GM19240 (cell line): ENCODE measurements around the gene AGXT.

Source experiments
- DNase-seq: peaks from one replicate; pipeline ENCODE4 v3.0.0; 2011; ENCODE audit warnings: low spot score; ENCODE audit not compliant: insufficient read length

AGXT gene

DNA sequence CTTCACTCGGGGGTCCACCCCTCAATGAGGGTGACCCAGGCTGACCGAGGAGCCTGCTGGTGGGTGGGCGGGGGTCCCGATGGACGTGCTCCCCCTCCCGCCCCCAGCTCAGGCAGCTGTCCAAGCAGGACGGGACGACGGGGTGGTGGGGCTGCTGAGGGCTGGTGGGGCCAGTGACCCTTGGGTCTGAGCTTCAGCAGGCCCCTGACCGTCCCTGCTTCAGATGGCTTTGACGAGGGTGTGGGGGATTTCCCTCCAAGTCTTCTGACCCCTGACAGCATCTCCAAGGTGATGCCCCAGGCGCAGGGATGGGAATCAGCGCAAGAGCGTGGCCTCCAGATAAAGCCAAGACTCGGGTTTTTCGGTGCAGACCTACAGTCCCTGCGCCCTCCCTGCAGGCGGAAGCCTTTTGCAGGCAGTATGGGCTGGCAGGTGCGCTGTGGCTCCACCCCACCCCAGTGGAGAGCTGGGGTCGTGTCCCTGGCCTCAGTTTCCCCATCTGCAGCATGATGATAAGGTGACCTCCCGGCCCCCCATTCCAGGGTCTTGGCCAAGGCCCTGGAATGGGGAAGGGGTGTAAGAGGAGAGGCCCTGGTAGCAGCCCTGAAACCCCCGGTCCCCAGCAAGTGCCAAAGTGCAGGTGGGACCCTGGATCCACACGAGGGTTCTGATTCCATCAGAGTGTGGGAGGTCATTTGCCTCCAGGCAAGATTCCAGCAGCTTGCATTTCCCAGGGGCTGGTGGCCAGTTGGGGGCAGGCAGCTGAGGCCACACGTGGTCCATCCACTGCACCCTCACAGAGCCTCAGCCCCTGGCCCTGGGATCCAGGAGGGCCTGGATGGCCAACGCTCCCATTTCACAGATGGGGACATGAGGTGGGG lies 46.3 kb downstream of the AGXT start:
- DNase-seq, result no peak

DNA sequence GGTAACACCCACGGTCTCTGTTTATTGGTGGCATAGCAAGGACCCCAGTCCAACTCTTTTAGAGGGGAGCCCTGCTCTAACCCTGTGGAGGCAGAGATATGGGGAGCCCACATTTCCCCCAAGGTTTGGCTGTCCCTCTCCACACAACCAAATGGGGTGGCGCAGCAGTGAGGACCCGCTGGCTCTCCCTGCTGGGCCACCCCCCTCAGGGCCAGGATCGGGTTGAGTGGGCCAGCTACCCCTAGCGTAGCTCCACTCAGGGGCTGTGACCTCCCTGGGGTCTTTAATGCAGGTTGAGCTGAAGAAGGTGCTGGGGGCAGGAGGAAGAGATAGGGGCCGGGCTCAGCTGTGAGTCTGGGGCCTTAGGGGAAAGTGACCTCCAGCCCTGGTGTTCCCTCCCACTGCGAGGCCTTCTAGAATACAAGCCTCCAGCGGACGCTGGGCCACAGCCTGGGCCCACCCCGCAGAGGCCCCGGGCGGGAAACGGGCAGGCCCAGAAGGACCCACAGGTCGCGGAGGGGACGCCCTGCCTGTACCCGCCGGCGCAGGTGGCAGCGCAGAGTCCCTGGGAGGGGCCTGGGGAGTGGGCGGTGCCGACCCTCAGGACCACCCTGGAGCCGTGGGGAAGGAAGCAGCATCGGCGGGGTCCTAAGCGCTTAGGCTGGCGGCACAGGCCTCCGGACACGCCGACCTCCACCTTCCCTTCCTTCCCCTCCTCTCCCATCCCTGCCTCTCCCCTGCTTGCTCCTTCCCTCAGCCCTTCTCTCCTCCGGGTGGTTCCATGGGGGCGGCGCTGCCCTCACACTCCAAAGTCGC lies 47.1 kb downstream of the AGXT start:
- no peak for DNase-seq

GRCh38 chr2:240916571-240917008 lies 48.0 kb downstream of the AGXT start:
- no peak for DNase-seq

DNA sequence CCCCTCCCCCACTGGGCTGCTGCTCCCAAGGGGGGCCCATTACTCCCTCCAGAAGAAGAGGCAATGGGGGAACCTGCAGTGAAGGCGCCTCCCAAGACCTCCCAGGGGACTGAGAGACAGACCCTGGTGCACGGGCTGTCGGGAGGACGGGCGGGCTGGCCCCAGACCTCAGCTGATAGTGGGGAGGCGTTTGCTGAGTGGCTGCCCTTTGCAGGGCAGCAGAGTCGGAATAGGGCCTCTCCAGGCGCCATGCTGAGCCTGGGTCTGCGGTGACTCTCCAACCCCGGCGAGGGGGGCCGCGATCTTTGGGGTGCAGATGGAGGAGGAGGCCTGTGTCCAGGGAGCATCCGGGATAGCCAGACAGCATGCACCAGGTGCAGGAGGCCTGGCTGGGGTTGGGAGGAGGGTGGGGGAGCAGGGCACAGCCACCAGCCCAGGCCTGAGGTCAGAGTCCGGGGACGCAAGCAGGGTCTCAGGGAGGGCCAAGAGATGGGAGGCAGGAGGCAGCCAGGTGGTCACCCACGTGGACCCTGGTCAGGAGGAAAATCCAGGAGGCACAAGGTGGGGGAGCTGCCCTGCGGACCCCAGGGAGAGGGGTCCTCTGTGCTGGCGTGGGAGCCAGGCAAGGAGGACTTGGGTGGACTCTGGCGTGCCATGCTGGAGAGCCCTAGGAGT lies 48.5 kb downstream of the AGXT start:
- no peak for DNase-seq

DNA sequence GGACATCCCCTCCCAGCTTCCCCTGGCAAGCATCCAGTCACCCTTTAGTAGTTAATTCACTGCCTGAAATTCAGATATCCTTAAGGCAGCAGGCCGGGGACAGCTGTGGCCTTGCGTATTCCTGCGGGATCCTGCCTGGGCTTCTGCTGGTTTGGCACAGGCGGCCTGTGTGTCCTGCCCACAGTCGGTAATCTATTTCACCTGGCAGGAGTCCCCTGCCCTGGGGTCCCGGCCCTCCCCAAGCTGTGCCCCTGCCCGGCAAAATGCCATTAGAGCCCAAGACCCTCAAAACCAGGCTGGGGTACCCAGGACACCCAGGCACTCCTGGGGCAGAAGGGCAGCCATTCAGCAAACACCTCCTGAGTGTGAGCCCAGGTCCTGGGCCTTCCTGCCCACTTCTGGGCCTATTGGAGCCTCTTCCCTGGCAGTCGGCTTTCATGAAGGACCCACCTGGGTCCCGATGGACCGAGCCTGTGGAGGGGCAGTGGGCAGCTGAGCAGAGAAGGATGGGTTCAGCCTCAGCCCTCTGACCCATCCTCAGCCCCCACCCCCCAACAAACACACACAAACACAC lies 49.1 kb downstream of the AGXT start:
- DNase-seq, result no peak

DNA sequence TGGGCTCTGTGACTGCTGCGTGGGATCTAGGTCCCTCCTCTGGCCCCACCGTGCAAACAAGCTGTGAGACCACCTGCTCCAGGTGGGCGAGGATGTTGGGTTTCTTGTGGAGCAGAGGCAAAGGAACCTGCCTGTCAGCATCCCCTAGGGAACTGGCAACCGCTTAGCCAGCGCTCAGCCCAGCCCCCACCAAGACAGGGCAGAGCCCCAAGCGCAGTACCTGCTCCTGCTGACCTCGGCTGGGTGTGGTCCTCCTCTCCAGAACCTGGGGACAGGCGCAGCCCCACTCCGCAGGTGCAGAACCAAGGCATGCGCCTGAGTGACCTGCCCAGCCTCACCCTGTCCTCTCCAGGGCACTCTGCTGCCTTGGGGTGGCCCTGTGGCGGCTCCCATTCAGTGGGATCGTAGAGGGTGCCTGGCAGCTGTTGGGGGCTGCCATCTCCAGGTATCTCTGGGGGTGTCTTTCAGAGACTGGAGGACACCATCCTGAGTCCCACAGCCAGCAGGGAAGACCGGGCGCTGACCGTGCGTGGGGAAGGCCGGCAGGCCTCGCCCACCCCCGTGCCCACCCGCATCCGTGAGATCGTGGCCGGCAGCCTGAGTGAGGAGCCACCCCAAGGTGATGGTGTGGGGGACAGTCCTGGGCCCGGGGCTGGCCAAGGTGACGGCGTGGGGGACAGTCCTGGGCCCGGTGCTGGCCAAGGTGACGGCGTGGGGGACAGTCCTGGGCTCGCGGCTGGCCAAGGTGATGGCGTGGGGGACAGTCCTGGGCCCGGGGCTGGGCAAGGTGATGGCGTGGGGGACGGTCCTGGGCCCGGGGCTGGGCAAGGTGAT lies 49.9 kb downstream of the AGXT start:
- no peak for DNase-seq

- DNase-seq, result no peak
Measured at GRCh38 chr2:240919161-240919781, 50.6 kb downstream of the AGXT start.

DNA sequence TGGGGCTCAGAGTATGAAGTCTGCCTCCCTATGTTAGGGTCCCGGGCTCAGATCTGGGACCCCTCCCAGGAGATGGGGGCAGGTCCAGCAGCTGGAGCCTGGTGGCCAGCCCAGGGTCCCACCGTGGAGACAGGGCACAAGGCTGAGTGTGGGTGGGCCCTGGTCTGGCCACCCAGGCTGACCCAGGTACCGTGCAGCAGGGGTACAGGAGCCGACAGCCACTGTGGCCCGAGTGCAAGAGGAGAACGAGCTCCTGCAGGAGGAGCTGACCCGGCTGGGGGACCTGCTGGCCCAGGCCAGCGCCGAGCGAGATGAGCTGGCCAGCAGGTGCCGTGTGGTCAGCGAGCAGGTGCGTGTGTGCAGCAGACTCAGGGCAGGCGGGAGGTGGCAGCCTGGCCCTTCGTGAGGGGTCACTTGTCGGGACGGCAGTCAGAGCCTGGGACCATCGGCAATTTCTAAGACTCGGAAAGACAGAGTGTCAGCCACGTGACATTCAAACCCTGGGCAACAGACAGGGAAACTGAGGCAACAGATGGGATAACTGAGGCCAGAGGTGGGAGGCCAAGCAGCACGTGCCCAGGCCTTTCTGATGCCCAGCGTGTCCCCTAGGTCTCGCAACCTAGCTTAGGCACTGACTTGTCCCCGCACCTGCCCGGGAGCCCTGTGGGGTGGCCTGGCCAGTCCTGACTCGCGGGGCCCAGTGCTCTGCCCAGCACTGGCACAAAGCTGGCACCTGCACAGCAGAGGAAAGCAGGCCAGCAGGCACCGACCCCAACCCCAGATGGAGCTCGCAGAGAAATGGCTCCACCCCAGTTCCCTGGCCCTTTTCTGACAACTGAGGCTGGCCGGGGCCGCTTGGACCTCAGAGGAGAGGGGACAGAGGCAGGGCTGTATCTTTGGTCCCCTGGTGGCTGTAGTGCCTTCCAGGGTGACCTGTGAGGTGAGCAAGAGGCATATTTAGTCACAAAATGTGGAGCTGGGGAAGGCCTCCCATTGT lies 51.5 kb downstream of the AGXT start:
- DNase-seq, result no peak

DNA sequence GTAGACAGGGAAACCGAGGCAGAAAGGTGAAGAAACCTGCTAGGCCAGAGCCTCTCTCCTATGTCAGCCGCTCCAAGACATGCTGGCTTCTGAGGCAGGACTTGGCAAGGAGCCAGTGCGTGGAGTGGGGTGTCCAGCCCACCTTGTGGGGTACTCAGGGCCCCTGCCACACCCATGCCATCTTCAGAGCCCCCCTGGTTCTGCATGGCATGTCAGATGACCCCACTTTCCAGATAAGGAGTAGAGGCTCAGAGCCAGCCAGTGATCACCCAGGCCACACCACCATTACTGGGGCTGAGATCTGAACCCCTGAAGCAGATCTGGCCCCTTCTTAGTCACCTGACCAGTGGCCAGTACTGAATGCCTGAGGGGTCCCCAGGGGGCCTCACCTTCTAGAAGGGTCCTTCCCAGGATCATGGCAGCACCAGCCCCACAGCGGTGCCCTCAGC lies 52.2 kb downstream of the AGXT start:
- no peak for DNase-seq

GRCh38 chr2:240921311-240921994 lies 52.8 kb downstream of the AGXT start:
- no peak for DNase-seq

GRCh38 chr2:240921995-240922244 lies 53.3 kb downstream of the AGXT start:
- no peak for DNase-seq

- no peak for DNase-seq
Measured at GRCh38 chr2:240922245-240922981, 53.8 kb downstream of the AGXT start.

DNA sequence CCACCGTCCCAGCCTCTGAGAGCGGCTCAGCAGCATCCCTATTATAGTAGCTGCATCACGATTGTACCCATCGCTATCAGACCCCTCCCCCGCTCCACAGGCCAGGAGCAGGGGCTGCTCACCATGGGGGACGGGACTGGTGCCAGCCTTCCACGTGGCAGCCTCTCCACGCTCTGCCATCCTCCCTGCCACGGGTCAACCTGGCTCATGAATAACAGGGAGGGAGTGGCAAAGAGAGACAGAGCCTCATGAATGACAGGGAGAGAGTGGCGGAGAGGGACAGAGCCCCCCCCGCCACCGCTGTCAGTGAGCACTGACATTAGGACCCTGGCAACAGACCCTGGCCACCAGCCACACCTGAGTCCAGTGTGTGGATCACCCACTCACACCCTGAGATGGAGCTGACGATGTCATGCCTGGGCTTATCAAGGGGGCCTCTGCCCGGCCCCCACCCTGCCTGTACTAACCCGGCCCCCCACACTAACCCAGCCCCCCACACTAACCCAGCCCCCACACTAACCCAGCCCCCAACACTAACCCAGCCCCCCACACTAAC lies 54.4 kb downstream of the AGXT start:
- no peak for DNase-seq

DNA sequence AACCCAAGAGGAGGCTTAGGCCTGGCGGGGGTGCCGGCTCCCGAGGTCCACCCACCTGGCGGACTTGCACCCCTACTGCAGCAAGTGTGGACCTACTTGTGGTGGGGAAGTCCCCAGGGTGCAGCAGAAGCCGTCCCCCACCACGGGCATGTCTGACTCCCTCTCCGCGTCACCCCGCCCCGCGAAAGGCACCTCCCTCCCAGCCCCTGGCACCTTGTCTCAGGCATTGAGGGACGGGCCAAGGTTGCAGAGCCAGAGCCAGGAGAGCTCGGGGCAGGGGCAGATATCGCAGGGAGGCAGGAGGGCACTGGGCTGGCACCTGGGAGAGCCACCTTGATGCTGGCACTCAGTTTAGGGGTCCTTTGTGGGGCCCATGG lies 56.6 kb downstream of the AGXT start:
- no peak for DNase-seq

DNA sequence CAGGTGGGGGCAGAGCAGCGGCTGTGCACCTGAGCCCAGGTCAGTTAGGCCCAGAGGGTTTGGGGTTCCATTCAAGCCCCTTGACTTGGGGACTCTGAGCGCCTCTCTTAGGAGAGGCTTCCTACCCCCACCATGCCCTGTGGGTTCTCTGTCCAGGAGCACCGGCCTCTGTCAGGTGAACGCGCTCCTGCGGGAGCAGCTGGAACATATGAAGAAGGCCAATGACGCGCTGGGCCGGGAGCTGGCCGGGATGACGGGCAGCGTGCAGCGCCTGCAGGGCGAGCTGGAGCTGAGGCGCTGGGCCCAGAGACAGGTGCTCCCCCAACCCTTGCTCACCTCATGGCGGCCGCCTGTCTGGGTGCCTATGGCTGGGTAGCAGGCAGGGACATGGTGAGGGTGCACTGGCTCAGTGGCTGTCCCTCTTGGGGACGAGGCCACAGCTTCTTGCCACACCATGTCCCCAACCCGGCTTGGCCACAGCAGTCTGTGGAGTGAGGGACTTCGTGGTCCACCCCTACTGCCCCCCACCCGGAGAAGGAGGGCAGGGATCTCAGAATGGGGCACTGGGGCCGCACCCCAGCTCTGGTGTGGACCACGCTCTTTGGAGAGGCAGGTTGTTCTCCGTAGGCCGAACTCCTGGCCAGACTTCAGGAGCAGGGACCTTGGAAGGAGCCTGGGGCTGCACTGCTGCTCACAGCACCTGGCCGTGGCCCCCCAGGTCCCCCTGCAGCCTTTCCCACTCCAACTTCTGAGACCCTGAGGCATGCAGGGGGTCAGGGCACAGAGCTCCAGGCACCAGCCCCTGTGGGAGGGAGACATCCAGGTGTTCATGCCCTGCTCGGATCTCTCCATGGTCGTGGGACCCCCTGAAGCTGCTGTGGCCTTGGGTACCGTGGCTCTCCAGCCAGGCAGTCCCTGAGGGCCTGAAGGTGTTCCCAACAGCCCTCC lies 57.2 kb downstream of the AGXT start:
- DNase-seq, result no peak
